K562 (cell line): ENCODE results near the gene ACSS1. TPM values are rescaled to one million over a fixed set of nuclear protein-coding genes. Genes with fewer than 3 reads are reported as not detected.

Source experiments
- CBX5 ChIP-seq: IDR thresholded peaks from 2 replicates; pipeline ENCODE4 v1.6.1; 2014; ENCODE audit warnings: low read depth, borderline replicate concordance
- CHD4 ChIP-seq: fragments of 200-600 bp; sonication (generic); IDR thresholded peaks from 3 replicates; pipeline ENCODE4 v1.6.1; 2012; ENCODE audit warnings: low read depth, mild to moderate bottlenecking, mixed read lengths, low read length, inconsistent platforms; ENCODE audit not compliant: insufficient read depth, insufficient replicate concordance, poor library complexity, severe bottlenecking
- EP300 ChIP-seq: IDR thresholded peaks from 2 replicates; pipeline ENCODE4 v1.6.1; 2012; ENCODE audit warnings: low read length, improper control_type of control experiment
- FOS ChIP-seq: IDR thresholded peaks from 3 replicates; pipeline ENCODE4 v1.6.1; 2011; ENCODE audit not compliant: insufficient read length; ENCODE audit errors: extremely low read depth
- HNRNPUL1 ChIP-seq: fragments of 200-400 bp; formaldehyde crosslinking; IDR thresholded peaks from 2 replicates; pipeline ENCODE4 v1.6.1; 2017; ENCODE audit warnings: low read length
- L3MBTL2 ChIP-seq: fragments of 450-650 bp; IDR thresholded peaks from 2 replicates; pipeline ENCODE4 v1.6.1; 2016; ENCODE audit warnings: mild to moderate bottlenecking, moderate library complexity
- MTF1 ChIP-seq: fragments of 250-450 bp; sonication (Bioruptor Pico); IDR thresholded peaks from 2 replicates; pipeline ENCODE4 v1.9.0; 2021; ENCODE audit warnings: moderate library complexity, mild to moderate bottlenecking, inconsistent platforms, borderline replicate concordance
- NEUROD1 ChIP-seq: fragments of 150-350 bp; IDR thresholded peaks from 2 replicates; pipeline ENCODE4 v1.6.1; 2014; ENCODE audit warnings: borderline replicate concordance, low read length, low read depth; ENCODE audit not compliant: partially characterized antibody
- NFRKB ChIP-seq: fragments of 450-650 bp; IDR thresholded peaks from 2 replicates; pipeline ENCODE4 v1.6.1; 2016; ENCODE audit warnings: low read depth
- RBBP5 ChIP-seq: fragments of 200-600 bp; sonication (generic); IDR thresholded peaks from 2 replicates; pipeline ENCODE4 v1.6.1; 2012; ENCODE audit warnings: borderline replicate concordance, mild to moderate bottlenecking, low read length, control low read depth, inconsistent platforms; ENCODE audit not compliant: insufficient read depth, poor library complexity, severe bottlenecking
- RFX1 ChIP-seq: fragments of 450-650 bp; IDR thresholded peaks from 2 replicates; pipeline ENCODE4 v1.6.1; 2016; ENCODE audit warnings: mild to moderate bottlenecking, moderate library complexity
- SMC3 ChIP-seq: conservative IDR thresholded peaks from 2 replicates; pipeline ENCODE4 v1.6.1; 2011; ENCODE audit warnings: low read depth, low read length, improper control_type of control experiment; ENCODE audit not compliant: insufficient read depth
- TCF3 ChIP-seq: sonication (generic); formaldehyde crosslinking; IDR thresholded peaks from 2 replicates; pipeline ENCODE4 v1.4.0; 2020; ENCODE audit warnings: mild to moderate bottlenecking, missing genetic modification reagents
- U2AF2 ChIP-seq: fragments of 200-400 bp; formaldehyde crosslinking; optimal IDR thresholded peaks from 2 replicates; pipeline ENCODE3; 2017; ENCODE audit warnings: low read depth, mild to moderate bottlenecking, low read length
- ZC3H8 ChIP-seq: fragments of 450-650 bp; IDR thresholded peaks from 2 replicates; pipeline ENCODE4 v1.6.1; 2017
- ZNF239 ChIP-seq: fragments of 250-450 bp; sonication (Bioruptor Pico); IDR thresholded peaks from 2 replicates; pipeline ENCODE4 v1.4.0; 2020; ENCODE audit warnings: mild to moderate bottlenecking
- ZNF444 ChIP-seq: fragments of 250-450 bp; sonication (Bioruptor Pico); IDR thresholded peaks from 2 replicates; pipeline ENCODE4 v1.4.0; 2020; ENCODE audit warnings: mild to moderate bottlenecking, moderate library complexity
- ZNF589 ChIP-seq: fragments of 200-800 bp; sonication (Bioruptor generic); IDR thresholded peaks from 2 replicates; pipeline ENCODE4 v1.6.1; 2016; ENCODE audit warnings: low read depth, missing genetic modification characterization, missing compliant biosample characterization
- polyA plus RNA-seq, 8 experiments: library from polyadenylated mRNA; depleted of rRNA in 4 of 8; stranded (reverse) in 5 of 8; unstranded in 3 of 8; fragments of >200 nt; fragmentation: Nextera tagmentation in 2 of 8; fragmentation: Illumina TruSeq in 1 of 8; extraction: Ambion mirVana in 2 of 8; extraction: Trizol in 1 of 8; gene quantifications; 2 replicates each; pipeline versions ENCODE4 v1.2.1 to v1.2.3, GENCODE V29; 2011 to 2014; ENCODE audit warnings: inconsistent platforms in 1 of 8, missing spikeins in 1 of 8
- total RNA-seq, 7 experiments: library from RNA; depleted of rRNA in 6 of 7; stranded (reverse); fragments of >200 nt in 6 of 7; fragmentation: Illumina TruSeq in 2 of 7; extraction: Trizol in 2 of 7; gene quantifications; 2 replicates each; pipeline versions ENCODE4 v1.2.1 to v1.2.3, GENCODE V29; 2011 to 2021; ENCODE audit warnings: low replicate concordance in 1 of 7
- TF ChIP-seq, protein P1 (sequence below), 2 experiments: fragments of 450-650 bp in 1 of 2; sonication (generic) in 1 of 2; formaldehyde crosslinking in 1 of 2; IDR thresholded peaks in 1 of 2; conservative IDR thresholded peaks in 1 of 2; 2 replicates each; pipeline versions ENCODE4 v1.6.1 to v1.8.1; 2016 to 2023; ENCODE audit warnings: mild to moderate bottlenecking in 2 of 2, moderate library complexity in 2 of 2, inconsistent platforms in 1 of 2, missing genetic modification reagents in 1 of 2
- TF ChIP-seq, protein P2 (sequence below): sonication (generic); formaldehyde crosslinking; IDR thresholded peaks from 2 replicates; pipeline ENCODE4 v1.8.1; 2023; ENCODE audit warnings: missing genetic modification reagents, mild to moderate bottlenecking, borderline replicate concordance
- TF ChIP-seq, protein P3 (sequence below): fragments of 250-450 bp; sonication (Bioruptor Pico); IDR thresholded peaks from 2 replicates; pipeline ENCODE4 v1.8.0; 2021; ENCODE audit warnings: moderate library complexity, mild to moderate bottlenecking, inconsistent platforms
- TF ChIP-seq, protein P4 (sequence below): sonication (generic); formaldehyde crosslinking; IDR thresholded peaks from 2 replicates; pipeline ENCODE4 v1.9.0; 2022; ENCODE audit warnings: mild to moderate bottlenecking, missing genetic modification reagents

Gene ACSS1
- total and polyA plus RNA-seq, 9 of the 15 experiments (the other 6 are each of a cell fraction or from before 2014, with no cell fraction given) = 0.07 to 2.1 (median 0.27) TPM; not detected in 3

DNA sequence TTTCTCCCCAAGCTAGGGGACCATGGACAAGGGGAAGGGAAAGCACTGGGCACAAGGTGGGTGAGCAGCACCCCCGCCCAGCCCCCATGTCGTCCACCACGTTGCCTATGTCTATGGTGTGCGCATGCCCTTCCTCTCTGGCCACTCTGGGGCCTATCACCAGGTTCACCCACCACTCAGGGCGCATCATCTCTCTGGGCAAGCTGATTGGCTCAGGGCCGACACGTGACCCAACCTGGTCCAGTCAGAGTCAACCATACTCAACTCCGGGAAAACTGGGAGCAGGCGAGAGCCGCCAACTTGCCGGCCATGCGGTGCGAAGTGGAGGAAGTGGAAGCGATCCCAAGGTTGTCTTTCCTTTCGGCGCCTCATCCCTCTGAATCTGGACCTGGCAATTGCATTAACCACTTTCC is 25.9 kb downstream of the ACSS1 start (continued):
- TF ChIP-seq RFX1 = no peak
- no peak for TF ChIP-seq U2AF2
- no peak for TF ChIP-seq ZNF239 (CRISPR knock-in tag)
- no peak for TF ChIP-seq HNRNPUL1
- no peak for TF ChIP-seq RBBP5
- TF ChIP-seq, protein P1, sequence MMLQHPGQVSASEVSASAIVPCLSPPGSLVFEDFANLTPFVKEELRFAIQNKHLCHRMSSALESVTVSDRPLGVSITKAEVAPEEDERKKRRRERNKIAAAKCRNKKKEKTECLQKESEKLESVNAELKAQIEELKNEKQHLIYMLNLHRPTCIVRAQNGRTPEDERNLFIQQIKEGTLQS (IDR thresholded peaks at IDR 0.05) = no peak
- TF ChIP-seq, protein P1 (CRISPR knock-in tag; conservative IDR thresholded peaks at IDR 0.05) = no peak
- TF ChIP-seq ZNF444 (CRISPR knock-in tag) = no peak
- TF ChIP-seq FOS = peak; percentile 7
- no peak for TF ChIP-seq CBX5
- TF ChIP-seq MTF1 (CRISPR knock-in tag) = no peak
- TF ChIP-seq CHD4 = no peak
- TF ChIP-seq ZNF589 (CRISPR knock-in tag) = no peak
- TF ChIP-seq, protein P2, sequence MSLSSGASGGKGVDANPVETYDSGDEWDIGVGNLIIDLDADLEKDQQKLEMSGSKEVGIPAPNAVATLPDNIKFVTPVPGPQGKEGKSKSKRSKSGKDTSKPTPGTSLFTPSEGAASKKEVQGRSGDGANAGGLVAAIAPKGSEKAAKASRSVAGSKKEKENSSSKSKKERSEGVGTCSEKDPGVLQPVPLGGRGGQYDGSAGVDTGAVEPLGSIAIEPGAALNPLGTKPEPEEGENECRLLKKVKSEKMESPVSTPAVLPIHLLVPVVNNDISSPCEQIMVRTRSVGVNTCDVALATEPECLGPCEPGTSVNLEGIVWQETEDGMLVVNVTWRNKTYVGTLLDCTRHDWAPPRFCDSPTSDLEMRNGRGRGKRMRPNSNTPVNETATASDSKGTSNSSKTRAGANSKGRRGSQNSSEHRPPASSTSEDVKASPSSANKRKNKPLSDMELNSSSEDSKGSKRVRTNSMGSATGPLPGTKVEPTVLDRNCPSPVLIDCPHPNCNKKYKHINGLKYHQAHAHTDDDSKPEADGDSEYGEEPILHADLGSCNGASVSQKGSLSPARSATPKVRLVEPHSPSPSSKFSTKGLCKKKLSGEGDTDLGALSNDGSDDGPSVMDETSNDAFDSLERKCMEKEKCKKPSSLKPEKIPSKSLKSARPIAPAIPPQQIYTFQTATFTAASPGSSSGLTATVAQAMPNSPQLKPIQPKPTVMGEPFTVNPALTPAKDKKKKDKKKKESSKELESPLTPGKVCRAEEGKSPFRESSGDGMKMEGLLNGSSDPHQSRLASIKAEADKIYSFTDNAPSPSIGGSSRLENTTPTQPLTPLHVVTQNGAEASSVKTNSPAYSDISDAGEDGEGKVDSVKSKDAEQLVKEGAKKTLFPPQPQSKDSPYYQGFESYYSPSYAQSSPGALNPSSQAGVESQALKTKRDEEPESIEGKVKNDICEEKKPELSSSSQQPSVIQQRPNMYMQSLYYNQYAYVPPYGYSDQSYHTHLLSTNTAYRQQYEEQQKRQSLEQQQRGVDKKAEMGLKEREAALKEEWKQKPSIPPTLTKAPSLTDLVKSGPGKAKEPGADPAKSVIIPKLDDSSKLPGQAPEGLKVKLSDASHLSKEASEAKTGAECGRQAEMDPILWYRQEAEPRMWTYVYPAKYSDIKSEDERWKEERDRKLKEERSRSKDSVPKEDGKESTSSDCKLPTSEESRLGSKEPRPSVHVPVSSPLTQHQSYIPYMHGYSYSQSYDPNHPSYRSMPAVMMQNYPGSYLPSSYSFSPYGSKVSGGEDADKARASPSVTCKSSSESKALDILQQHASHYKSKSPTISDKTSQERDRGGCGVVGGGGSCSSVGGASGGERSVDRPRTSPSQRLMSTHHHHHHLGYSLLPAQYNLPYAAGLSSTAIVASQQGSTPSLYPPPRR (CRISPR knock-in tag) = no peak
- TF ChIP-seq ZC3H8 = no peak
- TF ChIP-seq, protein P3, sequence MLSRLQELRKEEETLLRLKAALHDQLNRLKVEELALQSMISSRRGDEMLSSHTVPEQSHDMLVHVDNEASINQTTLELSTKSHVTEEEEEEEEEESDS (CRISPR knock-in tag) = no peak
- TF ChIP-seq EP300 = no peak
- no peak for TF ChIP-seq SMC3
- TF ChIP-seq L3MBTL2 = 0 out of 2 replicates have a peak, but pooled peaks have one; percentile 24
- TF ChIP-seq, protein P4, sequence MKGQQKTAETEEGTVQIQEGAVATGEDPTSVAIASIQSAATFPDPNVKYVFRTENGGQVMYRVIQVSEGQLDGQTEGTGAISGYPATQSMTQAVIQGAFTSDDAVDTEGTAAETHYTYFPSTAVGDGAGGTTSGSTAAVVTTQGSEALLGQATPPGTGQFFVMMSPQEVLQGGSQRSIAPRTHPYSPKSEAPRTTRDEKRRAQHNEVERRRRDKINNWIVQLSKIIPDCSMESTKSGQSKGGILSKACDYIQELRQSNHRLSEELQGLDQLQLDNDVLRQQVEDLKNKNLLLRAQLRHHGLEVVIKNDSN (CRISPR knock-in tag) = peak; percentile 86
- TF ChIP-seq NFRKB = no peak
- no peak for TF ChIP-seq TCF3
- no peak for TF ChIP-seq NEUROD1
